K562 (cell line): ENCODE results near the gene SESN3. TPM values are rescaled to one million over a fixed set of nuclear protein-coding genes. Genes with fewer than 3 reads are reported as not detected.
A peak's percentile ranks its signal among the peaks of the same experiment; 100 is the strongest.

Source experiments
- FOXO4 ChIP-seq: fragments of 450-650 bp; formaldehyde crosslinking; IDR thresholded peaks from 2 replicates; pipeline ENCODE4 v1.4.0; 2020; ENCODE audit warnings: mild to moderate bottlenecking, moderate library complexity
- NFYB ChIP-seq: IDR thresholded peaks from 2 replicates; pipeline ENCODE4 v1.6.1; 2011; ENCODE audit warnings: mild to moderate bottlenecking, moderate library complexity; ENCODE audit not compliant: insufficient read length; ENCODE audit errors: extremely low read depth
- ZBTB49 ChIP-seq: sonication (generic); formaldehyde crosslinking; IDR thresholded peaks from 2 replicates; pipeline ENCODE4 v1.8.0; 2022; ENCODE audit warnings: missing genetic modification reagents, mild to moderate bottlenecking, borderline replicate concordance
- ZBTB5 ChIP-seq: fragments of 450-650 bp; IDR thresholded peaks from 2 replicates; pipeline ENCODE4 v1.6.1; 2017; ENCODE audit warnings: antibody characterized with exemption
- ZMIZ1 ChIP-seq, 2 experiments: fragments of 150-350 bp in 1 of 2; IDR thresholded peaks; 2 replicates each; pipeline ENCODE4 v1.6.1; 2012 to 2016; ENCODE audit warnings: low read depth in 2 of 2, low read length in 2 of 2, mild to moderate bottlenecking in 1 of 2, moderate library complexity in 1 of 2
- ZNF407 ChIP-seq: fragments of 450-650 bp; IDR thresholded peaks from 2 replicates; pipeline ENCODE4 v1.6.1; 2016; ENCODE audit warnings: low read depth
- polyA plus RNA-seq, 8 experiments: library from polyadenylated mRNA; depleted of rRNA in 4 of 8; stranded (reverse) in 5 of 8; unstranded in 3 of 8; fragments of >200 nt; fragmentation: Nextera tagmentation in 2 of 8; fragmentation: Illumina TruSeq in 1 of 8; extraction: Ambion mirVana in 2 of 8; extraction: Trizol in 1 of 8; gene quantifications; 2 replicates each; pipeline versions ENCODE4 v1.2.1 to v1.2.3, GENCODE V29; 2011 to 2014; ENCODE audit warnings: inconsistent platforms in 1 of 8, missing spikeins in 1 of 8
- total RNA-seq, 7 experiments: library from RNA; depleted of rRNA in 6 of 7; stranded (reverse); fragments of >200 nt in 6 of 7; fragmentation: Illumina TruSeq in 2 of 7; extraction: Trizol in 2 of 7; gene quantifications; 2 replicates each; pipeline versions ENCODE4 v1.2.1 to v1.2.3, GENCODE V29; 2011 to 2021; ENCODE audit warnings: low replicate concordance in 1 of 7

The SESN3 gene
- total and polyA plus RNA-seq, 9 of the 15 experiments (the other 6 are each of a cell fraction or from before 2014, with no cell fraction given), result 0.44 to 2.6 (median 1.5) TPM

- TF ChIP-seq ZNF407 (no peak), NFYB (no peak), ZBTB5 (no peak), ZBTB49 (CRISPR knock-in tag) (no peak), FOXO4 (CRISPR knock-in tag) (no peak), ZMIZ1 (IDR thresholded peaks at IDR 0.05; ENCODE audit: low read depth in 2 of 2, low read length in 2 of 2) (peak in 1 of 2 experiments; percentile 98; a peak in 2 of 4 replicates)
Measured at GRCh38 chr11:95152876-95153856, 77.8 kb downstream of the SESN3 start (continued).
